C4-2B (cell line): ENCODE results near the gene CD244.
"Not testable (repeated sequence)": the region's sequence is repeated elsewhere in the genome, so short reads cannot be mapped to it uniquely, and the experiment has no call there.

ENCODE experiments used
- H3K27ac ChIP-seq: fragments of 450-650 bp; 2 replicates; pipeline ENCODE4 v1.5.1; 2017
- ZFX ChIP-seq: fragments of 450-650 bp; IDR thresholded peaks from 2 replicates; pipeline ENCODE4 v1.6.1; 2017
- TF ChIP-seq, protein P1 (sequence below): fragments of 450-650 bp; conservative IDR thresholded peaks from 2 replicates; pipeline ENCODE4 v1.5.1; 2017; ENCODE audit warnings: mild to moderate bottlenecking

The CD244 gene

DNA sequence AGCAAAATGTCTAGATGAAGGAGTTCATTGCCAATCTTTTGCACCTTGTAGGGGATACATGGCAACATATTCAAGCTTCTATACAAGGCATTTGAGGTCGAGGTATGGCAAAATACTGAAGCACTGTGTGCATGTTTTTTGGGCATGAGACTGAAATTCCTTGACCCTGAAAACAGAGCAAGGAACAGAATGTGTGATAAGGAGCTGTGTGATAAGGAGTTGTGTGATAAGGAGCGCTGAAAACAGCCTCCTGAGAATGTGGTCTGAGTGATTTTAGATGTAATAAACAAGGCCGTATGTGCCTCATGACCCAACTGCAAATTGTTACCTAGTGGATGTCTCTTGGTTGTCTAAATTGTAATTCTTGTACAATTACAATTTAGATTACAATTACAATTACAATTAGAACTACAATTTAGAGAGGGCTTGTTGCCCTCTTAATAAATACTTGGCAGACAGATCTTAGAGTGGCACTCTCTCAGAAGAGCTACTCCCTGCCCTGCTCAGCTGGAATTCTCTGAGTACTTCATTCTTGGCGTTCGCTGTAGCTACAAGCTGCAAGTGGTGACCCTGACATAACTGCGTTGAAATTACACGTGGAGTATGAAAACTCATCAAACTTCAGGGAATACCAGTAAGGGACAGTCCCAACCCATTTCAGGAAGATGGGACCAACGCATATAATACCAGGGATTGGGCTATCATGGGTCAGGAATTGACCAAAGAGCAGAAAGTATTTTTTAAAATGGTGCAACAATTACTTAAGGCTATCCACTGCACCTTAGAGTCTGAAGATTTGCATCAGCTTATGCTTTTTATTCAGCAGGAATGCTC lies 42.3 kb upstream of the CD244 start:
- TF ChIP-seq, protein P1, sequence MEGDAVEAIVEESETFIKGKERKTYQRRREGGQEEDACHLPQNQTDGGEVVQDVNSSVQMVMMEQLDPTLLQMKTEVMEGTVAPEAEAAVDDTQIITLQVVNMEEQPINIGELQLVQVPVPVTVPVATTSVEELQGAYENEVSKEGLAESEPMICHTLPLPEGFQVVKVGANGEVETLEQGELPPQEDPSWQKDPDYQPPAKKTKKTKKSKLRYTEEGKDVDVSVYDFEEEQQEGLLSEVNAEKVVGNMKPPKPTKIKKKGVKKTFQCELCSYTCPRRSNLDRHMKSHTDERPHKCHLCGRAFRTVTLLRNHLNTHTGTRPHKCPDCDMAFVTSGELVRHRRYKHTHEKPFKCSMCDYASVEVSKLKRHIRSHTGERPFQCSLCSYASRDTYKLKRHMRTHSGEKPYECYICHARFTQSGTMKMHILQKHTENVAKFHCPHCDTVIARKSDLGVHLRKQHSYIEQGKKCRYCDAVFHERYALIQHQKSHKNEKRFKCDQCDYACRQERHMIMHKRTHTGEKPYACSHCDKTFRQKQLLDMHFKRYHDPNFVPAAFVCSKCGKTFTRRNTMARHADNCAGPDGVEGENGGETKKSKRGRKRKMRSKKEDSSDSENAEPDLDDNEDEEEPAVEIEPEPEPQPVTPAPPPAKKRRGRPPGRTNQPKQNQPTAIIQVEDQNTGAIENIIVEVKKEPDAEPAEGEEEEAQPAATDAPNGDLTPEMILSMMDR: no peak
- TF ChIP-seq ZFX: no peak
- no peak overlapping the region for H3K27ac ChIP-seq

DNA sequence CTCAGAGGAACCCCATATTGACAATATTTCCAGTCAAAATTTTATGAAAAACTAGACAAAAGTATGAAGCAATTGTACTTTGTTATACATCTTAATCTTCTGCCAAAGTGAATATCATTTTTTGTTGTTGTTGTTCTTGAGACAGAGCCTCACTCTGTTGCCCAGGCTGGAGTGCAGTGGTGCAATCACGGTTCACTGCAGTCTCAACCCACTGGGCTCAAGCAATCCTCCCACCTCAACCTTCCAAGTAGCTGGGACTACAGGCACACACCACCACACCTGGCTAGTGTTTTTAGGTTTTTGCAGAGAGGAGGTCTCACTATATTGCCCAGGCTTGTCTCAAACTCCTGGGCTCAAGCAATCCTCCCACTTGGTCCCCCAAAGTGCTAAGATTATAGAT lies 39.6 kb upstream of the CD244 start:
- H3K27ac ChIP-seq: not testable (repeated sequence)

DNA sequence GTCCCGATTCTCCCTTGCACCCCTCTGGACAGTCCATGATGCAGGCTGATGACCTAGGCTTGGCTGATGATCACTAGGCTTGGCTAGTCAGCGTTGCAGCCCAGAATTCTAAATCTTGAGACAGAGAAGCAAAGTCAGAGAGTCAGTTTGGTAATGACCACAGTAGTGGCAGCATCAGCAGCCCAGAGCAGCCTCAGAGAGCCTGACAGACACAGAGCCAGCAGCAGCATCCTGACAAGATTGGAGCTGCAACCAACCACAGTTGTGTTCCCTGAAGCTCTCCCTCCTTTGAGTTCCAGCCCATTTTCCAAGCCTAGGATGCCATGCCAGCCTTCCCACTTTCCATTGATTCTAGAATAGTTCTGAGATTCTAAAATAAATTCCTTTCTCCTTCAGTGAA lies 39.1 kb upstream of the CD244 start:
- no peak overlapping the region for H3K27ac ChIP-seq
- no peak for TF ChIP-seq ZFX
- TF ChIP-seq, protein P1: no peak

DNA sequence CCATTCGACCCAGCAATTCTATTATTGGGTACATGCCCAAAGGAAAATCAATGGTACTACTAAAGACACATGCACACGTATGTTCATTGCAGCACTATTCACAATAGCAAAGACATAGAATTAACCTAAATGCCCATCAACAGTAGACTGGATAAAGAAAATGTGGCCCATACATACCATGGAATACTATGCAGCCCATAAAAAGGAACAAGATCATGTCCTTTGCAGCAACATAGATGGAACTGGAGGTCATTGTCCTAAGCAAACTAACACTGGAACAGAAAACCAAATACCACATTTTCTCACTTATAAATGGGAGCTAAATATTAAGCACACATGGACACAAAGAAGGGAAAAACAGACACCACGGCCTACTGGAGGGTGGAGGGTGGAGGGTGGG lies 38.0 kb upstream of the CD244 start:
- not testable (repeated sequence) for H3K27ac ChIP-seq

DNA sequence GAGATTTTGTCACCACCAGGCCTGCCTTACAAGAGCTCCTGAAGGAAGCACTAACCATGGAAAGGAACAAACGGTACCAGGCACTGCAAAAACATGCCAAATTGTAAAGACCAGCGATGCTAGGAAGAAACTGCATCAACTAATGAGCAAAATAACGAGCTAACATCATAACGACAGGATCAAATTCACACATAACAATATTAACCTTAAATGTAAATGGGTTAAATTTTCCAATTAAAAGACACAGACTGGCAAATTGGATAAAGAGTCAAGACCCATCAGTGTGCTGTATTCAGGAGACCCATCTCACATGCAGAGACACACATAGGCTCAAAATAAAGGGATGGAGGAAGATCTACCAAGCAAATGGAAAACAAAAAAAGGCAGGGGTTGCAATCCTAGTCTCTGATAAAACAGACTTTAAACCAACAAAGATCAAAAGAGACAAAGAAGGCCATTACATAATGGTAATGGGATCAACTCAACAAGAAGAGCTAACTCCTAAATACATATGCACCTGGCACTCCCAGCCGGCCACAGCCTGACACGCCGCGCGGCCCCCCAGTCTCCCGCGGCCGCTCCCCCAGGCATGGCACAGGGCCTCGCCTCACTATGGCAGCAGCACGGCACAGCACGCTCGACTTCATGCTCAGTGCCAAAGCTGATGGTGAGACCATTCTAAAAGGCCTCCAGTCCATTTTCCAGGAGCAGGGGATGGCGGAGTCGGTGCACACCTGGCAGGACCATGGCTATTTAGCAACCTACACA lies 31.9 kb upstream of the CD244 start:
- H3K27ac ChIP-seq: not testable (repeated sequence)

DNA sequence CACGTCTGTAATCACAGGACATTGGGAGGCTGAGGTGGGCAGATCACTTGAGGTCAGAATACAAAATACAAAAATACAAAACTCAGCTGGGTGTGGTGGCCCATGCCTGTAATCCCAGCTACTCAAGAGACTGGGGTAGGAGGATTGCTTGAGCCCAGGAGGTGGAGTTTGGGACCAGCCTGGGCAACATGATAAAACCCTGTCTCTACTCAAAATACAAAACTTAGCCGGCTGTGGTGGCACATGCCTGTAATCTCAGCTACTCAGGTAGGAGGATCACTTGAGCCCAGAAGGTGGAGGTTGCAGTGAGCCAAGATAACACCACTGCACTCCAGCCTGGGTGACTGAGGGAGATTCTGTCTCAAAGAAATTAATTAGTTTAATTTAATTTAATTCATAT lies 28.8 kb upstream of the CD244 start:
- H3K27ac ChIP-seq: no peak overlapping the region
- no peak for TF ChIP-seq ZFX
- TF ChIP-seq, protein P1: no peak

DNA sequence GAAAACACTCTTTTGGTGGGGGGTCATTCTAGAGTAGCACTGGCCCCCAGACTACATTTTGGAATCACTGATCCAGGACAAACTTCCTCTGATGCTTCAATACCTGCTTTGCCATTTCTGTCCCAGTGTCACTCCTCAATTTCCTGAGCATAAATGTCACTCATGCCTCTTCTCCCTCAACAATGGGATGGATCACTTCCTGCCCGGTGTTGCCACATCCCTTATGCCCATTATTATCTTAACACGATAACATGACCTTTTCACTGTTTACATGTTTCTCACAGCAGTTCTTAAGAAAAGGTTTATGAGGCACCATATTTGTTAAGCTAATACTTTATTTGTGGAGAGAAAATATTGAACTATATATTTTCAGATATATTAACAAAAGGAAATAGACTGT lies 26.2 kb upstream of the CD244 start:
- TF ChIP-seq, protein P1: no peak
- no peak for TF ChIP-seq ZFX
- no peak overlapping the region for H3K27ac ChIP-seq

DNA sequence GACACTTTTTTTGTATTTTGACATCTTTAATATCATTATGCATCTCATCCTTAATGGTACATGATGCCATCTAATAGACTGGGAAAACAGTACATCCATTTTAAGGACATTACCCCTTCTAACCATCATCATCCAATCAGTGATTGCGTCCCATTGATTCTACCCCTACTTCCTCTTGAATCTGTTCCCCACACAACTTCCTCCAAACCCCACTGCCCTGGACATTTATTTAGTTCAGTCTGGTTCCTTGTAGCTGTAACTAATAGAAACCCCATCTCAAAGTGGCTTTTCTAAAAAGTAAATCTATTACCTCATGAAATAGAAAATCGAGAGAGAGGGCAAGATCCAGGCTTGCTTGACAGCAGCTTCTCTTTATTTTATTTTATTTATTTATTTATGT lies 24.4 kb upstream of the CD244 start:
- TF ChIP-seq ZFX: no peak
- TF ChIP-seq, protein P1: no peak
- H3K27ac ChIP-seq: no peak overlapping the region

DNA sequence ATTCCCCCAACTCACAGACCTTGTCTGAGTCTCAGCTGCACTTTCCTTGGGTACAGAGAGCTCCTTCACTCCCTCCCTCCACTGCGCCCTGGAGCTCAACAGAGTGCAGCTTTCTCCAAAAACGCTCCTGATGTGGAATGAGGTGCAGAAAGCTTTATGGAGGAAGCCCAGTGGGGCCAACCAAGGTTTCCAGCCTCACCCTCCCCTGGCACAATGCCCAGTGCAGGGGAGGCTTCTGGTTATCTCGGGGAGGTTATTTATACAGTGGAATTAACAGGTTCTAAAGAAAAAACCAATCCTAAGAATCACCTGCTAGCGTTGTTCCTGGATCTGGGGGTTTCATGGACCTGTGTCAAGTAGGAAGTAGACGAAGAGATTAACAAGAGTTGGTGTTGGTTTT lies 22.4 kb upstream of the CD244 start, which contains the start of gene ITLN1:
ITLN1 (minus strand) TSS at position 139 of the 400 bp plus-strand sequence. CDS start 303 bp downstream, outside the sequence.
- TF ChIP-seq, protein P1: no peak
- no peak for TF ChIP-seq ZFX
- H3K27ac ChIP-seq: no peak within 1 kb of the TSS
